ENCODE measurements around the gene HHLA2.
"Not testable (repeated sequence)": the region's sequence is repeated elsewhere in the genome, so short reads cannot be mapped to it uniquely, and the experiment has no call there.

Gene HHLA2

DNA sequence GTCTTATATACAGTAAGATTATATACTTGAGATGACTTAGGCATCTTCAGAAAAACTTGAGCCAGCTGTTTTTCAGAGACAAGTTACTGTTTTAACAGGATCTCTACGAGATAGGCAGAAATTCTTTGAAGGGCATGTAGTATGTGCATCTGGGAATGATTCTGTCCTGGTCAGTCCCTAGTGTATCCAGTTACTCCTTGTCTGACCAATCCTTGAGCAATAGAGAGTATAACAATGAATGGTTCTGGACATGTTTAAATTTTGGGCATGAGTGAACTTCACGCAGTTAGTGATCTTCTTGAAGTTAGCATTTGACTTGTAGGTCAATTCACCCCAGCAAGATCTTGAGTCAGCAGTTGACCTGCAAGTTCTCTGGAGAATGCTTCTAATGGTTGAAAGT lies 24.7 kb upstream of the HHLA2 start:
- H3K27me3 ChIP-seq (replicated peaks in 2 of 5; ENCODE audit: control insufficient read depth in 4 of 5, insufficient read depth in 5 of 5, low read length in 4 of 5) = no peaks in the 10 kb centered on the region
- no peak for DNase-seq
- H3K27ac ChIP-seq (ENCODE audit: insufficient read depth in 1 of 2, low read depth in 1 of 2, low read length in 2 of 2, poor library complexity in 1 of 2, severe bottlenecking in 2 of 2) = no peak overlapping the region
- no peaks in the 10 kb centered on the region for H3K36me3 ChIP-seq (ENCODE audit: control insufficient read depth in 4 of 4, insufficient read depth in 4 of 4, low read length in 3 of 4)
- H3K4me1 ChIP-seq (ENCODE audit: control extremely low read depth in 1 of 4, control insufficient read depth in 4 of 4, insufficient read depth in 4 of 4, low read length in 3 of 4) = no peaks in the 10 kb centered on the region
- H3K4me3 ChIP-seq (ENCODE audit: control insufficient read depth in 1 of 7, extremely low read depth in 1 of 7, insufficient read depth in 4 of 7, low read depth in 2 of 7, low read length in 6 of 7) = no peak overlapping the region
- ChIA-PET CTCF (no interaction called here), POLR2A (interaction anchor here (1.0 kb wide), 1 partner anchor 20 kb away, joined by 4 read pairs; no protein-coding TSS in a partner anchor)
- peaks cover 0 to 1% (median 0%) of the 10 kb centered on the region in 5 experiments for H3K9me3 ChIP-seq (ENCODE audit: control extremely low read depth in 1 of 5, control insufficient read depth in 4 of 5, insufficient read depth in 2 of 5, low read depth in 1 of 5, low read length in 4 of 5)
- 58% methylated on average over 2 of the region's 2 CpGs for WGBS (ENCODE audit: insufficient coverage)

DNA sequence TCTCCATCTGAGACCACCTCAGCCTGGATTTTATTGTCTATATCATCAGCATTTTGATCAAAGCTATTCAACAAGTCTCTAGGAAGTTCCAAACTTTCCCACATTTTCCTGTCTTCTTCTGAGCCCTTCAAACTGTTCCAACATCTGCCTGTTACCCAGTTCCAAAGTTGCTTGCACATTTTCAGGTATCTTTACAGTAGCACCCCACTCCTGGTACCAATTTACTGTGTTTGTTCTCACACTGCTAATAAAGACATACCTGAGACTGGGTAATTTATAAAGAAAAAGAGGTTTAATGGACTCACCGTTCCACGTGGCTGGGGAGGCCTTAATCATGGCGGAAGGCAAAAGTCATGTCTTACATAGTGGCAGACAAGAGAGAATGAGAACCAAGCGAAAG lies 17.3 kb upstream of the HHLA2 start:
- H3K4me3 ChIP-seq (ENCODE audit: control insufficient read depth in 1 of 7, extremely low read depth in 1 of 7, insufficient read depth in 4 of 7, low read depth in 2 of 7, low read length in 6 of 7); POLR2A ChIA-PET; H3K4me1 ChIP-seq (ENCODE audit: control extremely low read depth in 1 of 4, control insufficient read depth in 4 of 4, insufficient read depth in 4 of 4, low read length in 3 of 4); H3K36me3 ChIP-seq (ENCODE audit: control insufficient read depth in 4 of 4, insufficient read depth in 4 of 4, low read length in 3 of 4); H3K27me3 ChIP-seq (replicated peaks in 2 of 5; ENCODE audit: control insufficient read depth in 4 of 5, insufficient read depth in 5 of 5, low read length in 4 of 5); H3K27ac ChIP-seq (ENCODE audit: insufficient read depth in 1 of 2, low read depth in 1 of 2, low read length in 2 of 2, poor library complexity in 1 of 2, severe bottlenecking in 2 of 2); DNase-seq; CTCF ChIA-PET: not testable (repeated sequence)
- H3K9me3 ChIP-seq (ENCODE audit: control extremely low read depth in 1 of 5, control insufficient read depth in 4 of 5, insufficient read depth in 2 of 5, low read depth in 1 of 5, low read length in 4 of 5) = peaks cover 0 to 21% (median 11%) of the 10 kb centered on the region in 5 experiments
- 83% methylated on average over 2 of the region's 4 CpGs for WGBS (ENCODE audit: insufficient coverage)

DNA sequence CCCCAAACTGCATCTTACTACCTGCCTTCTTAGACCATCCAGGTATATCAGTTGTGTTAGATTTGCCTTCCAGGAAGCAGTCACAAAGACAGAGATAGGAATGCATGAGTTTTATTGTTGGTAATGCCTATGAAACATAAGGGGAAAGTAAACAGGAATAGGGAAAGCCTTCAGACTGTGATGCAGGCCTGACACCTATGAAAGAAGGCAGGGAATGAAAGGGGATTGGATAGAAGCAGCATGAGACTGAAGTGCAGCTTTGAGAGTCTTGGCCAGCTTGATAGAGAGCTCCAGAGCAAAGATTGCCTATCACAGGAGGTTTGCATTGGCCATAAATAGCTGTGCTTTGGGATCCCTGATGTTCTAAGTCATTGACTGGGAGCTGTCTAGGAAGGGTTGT lies 15.9 kb upstream of the HHLA2 start:
- Histone ChIP-seq H3K27me3 (replicated peaks in 2 of 5; ENCODE audit: control insufficient read depth in 4 of 5, insufficient read depth in 5 of 5, low read length in 4 of 5) (no peaks in the 10 kb centered on the region), H3K9me3 (ENCODE audit: control extremely low read depth in 1 of 5, control insufficient read depth in 4 of 5, insufficient read depth in 2 of 5, low read depth in 1 of 5, low read length in 4 of 5) (peaks cover 0 to 21% (median 11%) of the 10 kb centered on the region in 5 experiments), H3K4me3 (ENCODE audit: control insufficient read depth in 1 of 7, extremely low read depth in 1 of 7, insufficient read depth in 4 of 7, low read depth in 2 of 7, low read length in 6 of 7) (no peak overlapping the region), H3K27ac (ENCODE audit: insufficient read depth in 1 of 2, low read depth in 1 of 2, low read length in 2 of 2, poor library complexity in 1 of 2, severe bottlenecking in 2 of 2) (no peak overlapping the region), H3K36me3 (ENCODE audit: control insufficient read depth in 4 of 4, insufficient read depth in 4 of 4, low read length in 3 of 4) (no peaks in the 10 kb centered on the region), H3K4me1 (ENCODE audit: control extremely low read depth in 1 of 4, control insufficient read depth in 4 of 4, insufficient read depth in 4 of 4, low read length in 3 of 4) (no peaks in the 10 kb centered on the region)
- no peak for DNase-seq
- CTCF ChIA-PET = no interaction called here
- POLR2A ChIA-PET = no interaction called here

DNA sequence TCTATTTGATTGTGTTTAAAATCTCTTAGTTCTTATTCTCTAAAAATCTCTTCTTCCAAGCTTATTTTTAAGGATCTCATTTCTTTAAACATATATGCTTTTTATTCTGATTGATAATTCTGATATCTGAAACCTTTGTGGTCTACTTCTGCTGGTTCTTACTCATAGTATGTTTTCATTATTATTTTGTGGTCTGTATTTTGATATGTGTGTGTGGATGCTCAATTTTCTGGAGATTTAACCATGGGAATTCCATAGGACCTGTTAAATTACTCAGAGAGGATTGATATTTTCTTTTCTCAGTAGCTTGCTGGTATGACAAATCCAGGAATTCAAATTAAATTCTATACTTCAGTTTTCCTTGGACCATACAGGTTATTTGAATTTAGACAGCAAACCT lies 14.7 kb upstream of the HHLA2 start:
- Histone ChIP-seq H3K27me3 (replicated peaks in 2 of 5; ENCODE audit: control insufficient read depth in 4 of 5, insufficient read depth in 5 of 5, low read length in 4 of 5) (no peaks in the 10 kb centered on the region), H3K36me3 (ENCODE audit: control insufficient read depth in 4 of 4, insufficient read depth in 4 of 4, low read length in 3 of 4) (no peaks in the 10 kb centered on the region), H3K27ac (ENCODE audit: insufficient read depth in 1 of 2, low read depth in 1 of 2, low read length in 2 of 2, poor library complexity in 1 of 2, severe bottlenecking in 2 of 2) (no peak overlapping the region), H3K4me3 (ENCODE audit: control insufficient read depth in 1 of 7, extremely low read depth in 1 of 7, insufficient read depth in 4 of 7, low read depth in 2 of 7, low read length in 6 of 7) (no peak overlapping the region), H3K4me1 (ENCODE audit: control extremely low read depth in 1 of 4, control insufficient read depth in 4 of 4, insufficient read depth in 4 of 4, low read length in 3 of 4) (no peaks in the 10 kb centered on the region), H3K9me3 (ENCODE audit: control extremely low read depth in 1 of 5, control insufficient read depth in 4 of 5, insufficient read depth in 2 of 5, low read depth in 1 of 5, low read length in 4 of 5) (peaks cover 2 to 21% (median 11%) of the 10 kb centered on the region in 5 experiments)
- ChIA-PET CTCF (no interaction called here), POLR2A (no interaction called here)
- DNase-seq = no peak

DNA sequence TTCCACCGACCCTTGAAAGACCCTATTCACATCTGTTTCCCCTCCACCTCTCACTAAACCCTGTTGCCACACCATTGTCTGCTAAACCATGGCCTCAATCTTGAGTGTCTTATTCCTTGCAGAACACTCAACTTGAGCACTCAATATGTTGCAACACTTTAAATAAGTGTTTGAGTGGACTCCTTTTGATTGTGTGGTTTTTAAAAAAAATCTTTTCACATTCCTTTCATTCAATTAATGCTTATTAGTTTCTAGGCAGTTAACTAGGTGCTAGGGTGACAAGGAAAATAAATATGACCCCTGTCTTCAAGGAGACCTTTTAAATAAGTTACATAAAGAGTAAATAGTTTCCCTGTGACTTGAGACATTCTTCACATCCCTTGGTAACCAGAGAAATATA lies 13.3 kb upstream of the HHLA2 start:
- CTCF ChIA-PET = no interaction called here
- H3K4me3 ChIP-seq (ENCODE audit: control insufficient read depth in 1 of 7, extremely low read depth in 1 of 7, insufficient read depth in 4 of 7, low read depth in 2 of 7, low read length in 6 of 7) = no peak overlapping the region
- no peaks in the 10 kb centered on the region for H3K4me1 ChIP-seq (ENCODE audit: control extremely low read depth in 1 of 4, control insufficient read depth in 4 of 4, insufficient read depth in 4 of 4, low read length in 3 of 4)
- no peak overlapping the region for H3K27ac ChIP-seq (ENCODE audit: insufficient read depth in 1 of 2, low read depth in 1 of 2, low read length in 2 of 2, poor library complexity in 1 of 2, severe bottlenecking in 2 of 2)
- no peak for DNase-seq
- no peaks in the 10 kb centered on the region for H3K27me3 ChIP-seq (replicated peaks in 2 of 5; ENCODE audit: control insufficient read depth in 4 of 5, insufficient read depth in 5 of 5, low read length in 4 of 5)
- POLR2A ChIA-PET = no interaction called here
- WGBS (ENCODE audit: insufficient coverage) = 57% methylated on average over 1 of the region's 1 CpG
- no peaks in the 10 kb centered on the region for H3K36me3 ChIP-seq (ENCODE audit: control insufficient read depth in 4 of 4, insufficient read depth in 4 of 4, low read length in 3 of 4)
- H3K9me3 ChIP-seq (ENCODE audit: control extremely low read depth in 1 of 5, control insufficient read depth in 4 of 5, insufficient read depth in 2 of 5, low read depth in 1 of 5, low read length in 4 of 5) = peaks cover 2 to 19% (median 10%) of the 10 kb centered on the region in 5 experiments

DNA sequence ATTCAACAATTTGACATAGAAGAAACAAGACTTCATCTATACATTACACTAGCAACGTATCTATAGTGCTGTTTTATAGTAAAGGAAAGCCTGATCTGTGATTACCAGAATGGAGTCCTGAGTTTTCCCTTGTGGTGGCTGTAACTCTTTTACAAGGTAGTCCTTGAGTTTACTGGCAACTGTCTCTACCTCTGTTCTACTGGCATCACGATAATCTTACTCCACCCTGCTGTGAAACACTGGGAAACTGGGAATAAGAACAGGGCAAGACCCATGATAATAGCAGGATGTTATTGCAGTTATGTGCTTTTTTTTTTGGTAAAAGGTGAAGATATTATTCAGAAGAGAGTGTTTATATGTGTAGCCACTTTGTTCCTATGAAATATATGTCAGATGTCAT lies 12.4 kb upstream of the HHLA2 start:
- CTCF ChIA-PET = no interaction called here
- no CpG with 5 or more reads among the region's 2 CpGs for WGBS (ENCODE audit: insufficient coverage)
- no peaks in the 10 kb centered on the region for H3K36me3 ChIP-seq (ENCODE audit: control insufficient read depth in 4 of 4, insufficient read depth in 4 of 4, low read length in 3 of 4)
- DNase-seq = no peak
- H3K4me1 ChIP-seq (ENCODE audit: control extremely low read depth in 1 of 4, control insufficient read depth in 4 of 4, insufficient read depth in 4 of 4, low read length in 3 of 4) = no peaks in the 10 kb centered on the region
- H3K27me3 ChIP-seq (replicated peaks in 2 of 5; ENCODE audit: control insufficient read depth in 4 of 5, insufficient read depth in 5 of 5, low read length in 4 of 5) = no peaks in the 10 kb centered on the region
- POLR2A ChIA-PET = no interaction called here
- peaks cover 0 to 13% (median 5%) of the 10 kb centered on the region in 5 experiments for H3K9me3 ChIP-seq (ENCODE audit: control extremely low read depth in 1 of 5, control insufficient read depth in 4 of 5, insufficient read depth in 2 of 5, low read depth in 1 of 5, low read length in 4 of 5)
- no peak overlapping the region for H3K27ac ChIP-seq (ENCODE audit: insufficient read depth in 1 of 2, low read depth in 1 of 2, low read length in 2 of 2, poor library complexity in 1 of 2, severe bottlenecking in 2 of 2)
- H3K4me3 ChIP-seq (ENCODE audit: control insufficient read depth in 1 of 7, extremely low read depth in 1 of 7, insufficient read depth in 4 of 7, low read depth in 2 of 7, low read length in 6 of 7) = no peak overlapping the region

DNA sequence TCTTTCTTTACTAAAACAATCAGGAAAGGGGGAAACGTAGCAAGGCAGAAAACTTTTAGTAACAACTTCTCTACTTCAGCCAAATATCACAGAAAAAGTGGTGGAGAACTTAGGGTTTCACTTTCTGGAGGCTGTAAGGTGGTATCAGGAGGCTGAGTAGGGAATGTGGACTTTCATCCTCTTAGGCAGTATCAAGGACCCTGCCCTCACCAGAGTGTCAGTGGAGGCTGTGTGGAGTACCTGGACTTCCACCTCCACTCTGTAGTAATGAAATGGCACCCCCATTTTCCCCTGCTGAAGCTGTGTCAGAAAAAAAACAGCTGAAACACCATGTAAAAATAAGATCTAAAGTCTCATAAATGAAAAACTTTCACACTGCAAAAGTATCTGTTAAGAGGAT lies 11.2 kb upstream of the HHLA2 start:
- no peaks in the 10 kb centered on the region for H3K4me1 ChIP-seq (ENCODE audit: control extremely low read depth in 1 of 4, control insufficient read depth in 4 of 4, insufficient read depth in 4 of 4, low read length in 3 of 4)
- no peak for DNase-seq
- H3K36me3 ChIP-seq (ENCODE audit: control insufficient read depth in 4 of 4, insufficient read depth in 4 of 4, low read length in 3 of 4) = no peaks in the 10 kb centered on the region
- H3K27ac ChIP-seq (ENCODE audit: insufficient read depth in 1 of 2, low read depth in 1 of 2, low read length in 2 of 2, poor library complexity in 1 of 2, severe bottlenecking in 2 of 2) = no peak overlapping the region
- CTCF ChIA-PET = no interaction called here
- H3K27me3 ChIP-seq (replicated peaks in 2 of 5; ENCODE audit: control insufficient read depth in 4 of 5, insufficient read depth in 5 of 5, low read length in 4 of 5) = no peaks in the 10 kb centered on the region
- POLR2A ChIA-PET = no interaction called here
- H3K4me3 ChIP-seq (ENCODE audit: control insufficient read depth in 1 of 7, extremely low read depth in 1 of 7, insufficient read depth in 4 of 7, low read depth in 2 of 7, low read length in 6 of 7) = no peak overlapping the region
- no CpG with 5 or more reads among the region's 1 CpG for WGBS (ENCODE audit: insufficient coverage)
- H3K9me3 ChIP-seq (ENCODE audit: control extremely low read depth in 1 of 5, control insufficient read depth in 4 of 5, insufficient read depth in 2 of 5, low read depth in 1 of 5, low read length in 4 of 5) = peaks cover 0 to 6% (median 0%) of the 10 kb centered on the region in 5 experiments

Measured in common myeloid progenitor, CD34-positive (primary cell).